Epithelial cell of esophagus (primary cell): ENCODE results near the gene ONECUT3.

Experiments used
- DNase-seq: peaks from one replicate; pipeline ENCODE4 v3.0.0; 2010; ENCODE audit warnings: low read depth
- H3K4me3 ChIP-seq: 2 replicates; pipeline ENCODE4 v1.5.1; 2011; ENCODE audit warnings: mild to moderate bottlenecking, low read length, control low read depth
- CTCF ChIP-seq: IDR thresholded peaks from 2 replicates; pipeline ENCODE4 v1.5.1; 2011; ENCODE audit warnings: low read depth, mild to moderate bottlenecking, low read length, control low read depth, inconsistent platforms; ENCODE audit not compliant: insufficient read depth; ENCODE audit errors: missing control alignments

Gene ONECUT3

GRCh38 chr19:1751367-1752008, 1.8 kb upstream of the ONECUT3 start:
- H3K4me3 ChIP-seq: no peak overlapping the region
- TF ChIP-seq CTCF: no peak
- DNase-seq: no peak

GRCh38 chr19:1752009-1752756, 1.1 kb upstream of the ONECUT3 start:
- no peak for DNase-seq
- TF ChIP-seq CTCF: no peak
- no peak overlapping the region for H3K4me3 ChIP-seq

DNA sequence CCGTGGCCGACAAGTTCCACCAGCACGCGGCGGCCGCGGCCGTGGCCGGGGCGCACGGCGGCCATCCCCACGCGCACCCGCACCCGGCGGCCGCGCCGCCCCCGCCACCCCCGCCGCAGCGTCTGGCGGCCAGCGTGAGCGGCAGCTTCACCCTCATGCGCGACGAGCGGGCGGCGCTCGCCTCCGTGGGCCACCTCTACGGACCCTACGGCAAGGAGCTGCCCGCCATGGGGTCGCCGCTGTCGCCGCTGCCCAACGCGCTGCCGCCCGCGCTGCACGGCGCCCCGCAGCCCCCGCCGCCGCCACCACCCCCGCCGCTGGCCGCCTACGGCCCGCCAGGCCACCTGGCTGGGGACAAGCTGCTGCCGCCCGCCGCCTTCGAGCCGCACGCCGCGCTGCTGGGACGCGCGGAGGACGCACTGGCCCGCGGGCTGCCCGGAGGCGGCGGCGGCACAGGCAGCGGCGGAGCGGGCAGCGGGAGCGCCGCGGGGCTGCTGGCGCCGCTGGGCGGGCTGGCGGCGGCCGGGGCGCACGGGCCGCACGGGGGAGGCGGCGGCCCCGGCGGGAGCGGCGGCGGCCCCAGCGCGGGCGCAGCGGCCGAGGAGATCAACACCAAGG, 821 bp downstream of the ONECUT3 start:
- DNase-seq: no peak
- no peak for TF ChIP-seq CTCF
- H3K4me3 ChIP-seq: no peak overlapping the region

GRCh38 chr19:1754636-1755466, 1.5 kb downstream of the ONECUT3 start:
- TF ChIP-seq CTCF: no peak
- no peak overlapping the region for H3K4me3 ChIP-seq
- DNase-seq: peak; percentile 38

GRCh38 chr19:1755467-1756171, 2.3 kb downstream of the ONECUT3 start:
- DNase-seq: no peak
- no peak for TF ChIP-seq CTCF
- H3K4me3 ChIP-seq: no peak overlapping the region

DNA sequence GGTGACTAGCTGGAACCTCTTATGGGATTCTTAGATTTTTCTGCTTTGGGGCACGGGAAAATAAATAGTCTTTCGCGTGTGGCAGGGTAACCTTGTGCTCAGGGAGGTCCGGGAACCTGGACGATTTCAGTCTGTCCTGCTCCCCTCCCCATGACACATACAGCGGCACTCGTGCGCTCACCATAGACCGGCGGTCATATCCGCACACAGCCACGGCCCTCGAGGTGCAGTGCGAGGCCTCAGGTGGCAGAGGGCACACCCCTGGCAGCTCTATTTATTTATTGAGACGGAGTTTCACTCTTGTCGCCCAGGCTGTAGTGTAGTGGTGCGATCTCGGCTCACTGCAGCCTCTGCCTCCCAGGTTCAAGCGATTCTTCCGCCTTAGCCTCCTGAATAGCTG, 3.0 kb downstream of the ONECUT3 start:
- no peak for TF ChIP-seq CTCF
- DNase-seq: peak; percentile 15
- no peak overlapping the region for H3K4me3 ChIP-seq
